Measurements from ENCODE around the gene KTI12. TPM values are rescaled to one million over a fixed set of nuclear protein-coding genes. Genes with fewer than 3 reads are reported as not detected.
A peak's percentile ranks its signal among the peaks of the same experiment; 100 is the strongest.
"Not testable (repeated sequence)": the region's sequence is repeated elsewhere in the genome, so short reads cannot be mapped to it uniquely, and the experiment has no call there.

Gene KTI12
- total and polyA plus RNA-seq, 4 donors = 4.1 to 7.7 (median 5.8) TPM

- H3K9me3 ChIP-seq (ENCODE audit: control insufficient read depth in 4 of 4, low read length in 3 of 4); H3K4me3 ChIP-seq (ENCODE audit: low read depth in 1 of 3, low read length in 3 of 3); DNase-seq (ENCODE audit: low spot score); H3K27ac ChIP-seq (ENCODE audit: low read depth in 1 of 2, low read length in 2 of 2); H3K27me3 ChIP-seq (ENCODE audit: control insufficient read depth in 4 of 4, insufficient read depth in 4 of 4, low read length in 3 of 4); H3K9ac ChIP-seq (ENCODE audit: low read depth in 1 of 2, low read length in 2 of 2): not testable (repeated sequence)
- peak; percentile 66 for TF ChIP-seq TAF1 (conservative IDR thresholded peaks at IDR 0.05)
- H3K36me3 ChIP-seq (ENCODE audit: control insufficient read depth in 4 of 4, insufficient read depth in 3 of 4, low read depth in 1 of 4, low read length in 3 of 4) = peaks cover 0 to 14% (median 8%) of the 10 kb centered on the region in 4 donors
- peaks cover 7 to 34% (median 29%) of the 10 kb centered on the region in 4 donors for H3K4me1 ChIP-seq (ENCODE audit: control insufficient read depth in 4 of 4, insufficient read depth in 4 of 4, low read length in 3 of 4)
- 36% methylated on average over 5 of the region's 5 CpGs for WGBS
These were observed 4.8 kb downstream of the KTI12 start for GRCh38 chr1:52028839-52029238.

- H3K36me3 ChIP-seq (ENCODE audit: control insufficient read depth in 4 of 4, insufficient read depth in 3 of 4, low read depth in 1 of 4, low read length in 3 of 4) = peaks cover 2 to 19% (median 13%) of the 10 kb centered on the region in 4 donors
- H3K27me3 ChIP-seq (ENCODE audit: control insufficient read depth in 4 of 4, insufficient read depth in 4 of 4, low read length in 3 of 4) = no peaks in the 10 kb centered on the region
- peak; percentile 25 for TF ChIP-seq SP1 (IDR thresholded peaks at IDR 0.05)
- TF ChIP-seq, protein P1, sequence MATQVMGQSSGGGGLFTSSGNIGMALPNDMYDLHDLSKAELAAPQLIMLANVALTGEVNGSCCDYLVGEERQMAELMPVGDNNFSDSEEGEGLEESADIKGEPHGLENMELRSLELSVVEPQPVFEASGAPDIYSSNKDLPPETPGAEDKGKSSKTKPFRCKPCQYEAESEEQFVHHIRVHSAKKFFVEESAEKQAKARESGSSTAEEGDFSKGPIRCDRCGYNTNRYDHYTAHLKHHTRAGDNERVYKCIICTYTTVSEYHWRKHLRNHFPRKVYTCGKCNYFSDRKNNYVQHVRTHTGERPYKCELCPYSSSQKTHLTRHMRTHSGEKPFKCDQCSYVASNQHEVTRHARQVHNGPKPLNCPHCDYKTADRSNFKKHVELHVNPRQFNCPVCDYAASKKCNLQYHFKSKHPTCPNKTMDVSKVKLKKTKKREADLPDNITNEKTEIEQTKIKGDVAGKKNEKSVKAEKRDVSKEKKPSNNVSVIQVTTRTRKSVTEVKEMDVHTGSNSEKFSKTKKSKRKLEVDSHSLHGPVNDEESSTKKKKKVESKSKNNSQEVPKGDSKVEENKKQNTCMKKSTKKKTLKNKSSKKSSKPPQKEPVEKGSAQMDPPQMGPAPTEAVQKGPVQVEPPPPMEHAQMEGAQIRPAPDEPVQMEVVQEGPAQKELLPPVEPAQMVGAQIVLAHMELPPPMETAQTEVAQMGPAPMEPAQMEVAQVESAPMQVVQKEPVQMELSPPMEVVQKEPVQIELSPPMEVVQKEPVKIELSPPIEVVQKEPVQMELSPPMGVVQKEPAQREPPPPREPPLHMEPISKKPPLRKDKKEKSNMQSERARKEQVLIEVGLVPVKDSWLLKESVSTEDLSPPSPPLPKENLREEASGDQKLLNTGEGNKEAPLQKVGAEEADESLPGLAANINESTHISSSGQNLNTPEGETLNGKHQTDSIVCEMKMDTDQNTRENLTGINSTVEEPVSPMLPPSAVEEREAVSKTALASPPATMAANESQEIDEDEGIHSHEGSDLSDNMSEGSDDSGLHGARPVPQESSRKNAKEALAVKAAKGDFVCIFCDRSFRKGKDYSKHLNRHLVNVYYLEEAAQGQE (IDR thresholded peaks at IDR 0.05) = no peak
- no peaks in the 10 kb centered on the region for H3K9me3 ChIP-seq (ENCODE audit: control insufficient read depth in 4 of 4, low read length in 3 of 4)
- no peak overlapping the region for H3K27ac ChIP-seq (ENCODE audit: low read depth in 1 of 2, low read length in 2 of 2)
- H3K4me1 ChIP-seq (ENCODE audit: control insufficient read depth in 4 of 4, insufficient read depth in 4 of 4, low read length in 3 of 4) = peaks cover 7 to 34% (median 29%) of the 10 kb centered on the region in 4 donors
- no peak overlapping the region for H3K9ac ChIP-seq (ENCODE audit: low read depth in 1 of 2, low read length in 2 of 2)
- DNase-seq (ENCODE audit: low spot score) = no peak
- H3K4me3 ChIP-seq (ENCODE audit: low read depth in 1 of 3, low read length in 3 of 3) = no peak overlapping the region
- 44% methylated on average over 1 of the region's 1 CpG for WGBS
These were observed 5.3 kb downstream of the KTI12 start for GRCh38 chr1:52028328-52028727.

- Histone ChIP-seq H3K27ac (ENCODE audit: low read depth in 1 of 2, low read length in 2 of 2) (no peak overlapping the region), H3K4me1 (ENCODE audit: control insufficient read depth in 4 of 4, insufficient read depth in 4 of 4, low read length in 3 of 4) (peaks cover 5 to 21% (median 16%) of the 10 kb centered on the region in 4 donors), H3K27me3 (ENCODE audit: control insufficient read depth in 4 of 4, insufficient read depth in 4 of 4, low read length in 3 of 4) (no peaks in the 10 kb centered on the region), H3K36me3 (ENCODE audit: control insufficient read depth in 4 of 4, insufficient read depth in 3 of 4, low read depth in 1 of 4, low read length in 3 of 4) (peaks cover 2 to 35% (median 24%) of the 10 kb centered on the region in 4 donors), H3K4me3 (ENCODE audit: low read depth in 1 of 3, low read length in 3 of 3) (no peak overlapping the region), H3K9ac (ENCODE audit: low read depth in 1 of 2, low read length in 2 of 2) (no peak overlapping the region), H3K9me3 (ENCODE audit: control insufficient read depth in 4 of 4, low read length in 3 of 4) (no peaks in the 10 kb centered on the region)
- DNase-seq (ENCODE audit: low spot score) = no peak
- WGBS = 98% methylated on average over 2 of the region's 2 CpGs
- TF ChIP-seq, protein P2, sequence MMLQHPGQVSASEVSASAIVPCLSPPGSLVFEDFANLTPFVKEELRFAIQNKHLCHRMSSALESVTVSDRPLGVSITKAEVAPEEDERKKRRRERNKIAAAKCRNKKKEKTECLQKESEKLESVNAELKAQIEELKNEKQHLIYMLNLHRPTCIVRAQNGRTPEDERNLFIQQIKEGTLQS (IDR thresholded peaks at IDR 0.05) = no peak
- TF ChIP-seq TAF1 (conservative IDR thresholded peaks at IDR 0.05) = no peak
- TF ChIP-seq, protein P3, sequence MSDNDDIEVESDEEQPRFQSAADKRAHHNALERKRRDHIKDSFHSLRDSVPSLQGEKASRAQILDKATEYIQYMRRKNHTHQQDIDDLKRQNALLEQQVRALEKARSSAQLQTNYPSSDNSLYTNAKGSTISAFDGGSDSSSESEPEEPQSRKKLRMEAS (IDR thresholded peaks at IDR 0.05) = no peak
- TF ChIP-seq, protein P1 (IDR thresholded peaks at IDR 0.05) = no peak
- TF ChIP-seq EGR1 (IDR thresholded peaks at IDR 0.05; ENCODE audit: low read depth in 2 of 2) = no peak
- no peak for TF ChIP-seq RXRA (IDR thresholded peaks at IDR 0.05)
- TF ChIP-seq RAD21 (IDR thresholded peaks at IDR 0.05) = no peak
- no peak for TF ChIP-seq HNF4A (conservative IDR thresholded peaks at IDR 0.05)
- no peak for TF ChIP-seq SP1 (IDR thresholded peaks at IDR 0.05)
- no peak for TF ChIP-seq FOXA1 (IDR thresholded peaks at IDR 0.05)
- TF ChIP-seq, protein P4, sequence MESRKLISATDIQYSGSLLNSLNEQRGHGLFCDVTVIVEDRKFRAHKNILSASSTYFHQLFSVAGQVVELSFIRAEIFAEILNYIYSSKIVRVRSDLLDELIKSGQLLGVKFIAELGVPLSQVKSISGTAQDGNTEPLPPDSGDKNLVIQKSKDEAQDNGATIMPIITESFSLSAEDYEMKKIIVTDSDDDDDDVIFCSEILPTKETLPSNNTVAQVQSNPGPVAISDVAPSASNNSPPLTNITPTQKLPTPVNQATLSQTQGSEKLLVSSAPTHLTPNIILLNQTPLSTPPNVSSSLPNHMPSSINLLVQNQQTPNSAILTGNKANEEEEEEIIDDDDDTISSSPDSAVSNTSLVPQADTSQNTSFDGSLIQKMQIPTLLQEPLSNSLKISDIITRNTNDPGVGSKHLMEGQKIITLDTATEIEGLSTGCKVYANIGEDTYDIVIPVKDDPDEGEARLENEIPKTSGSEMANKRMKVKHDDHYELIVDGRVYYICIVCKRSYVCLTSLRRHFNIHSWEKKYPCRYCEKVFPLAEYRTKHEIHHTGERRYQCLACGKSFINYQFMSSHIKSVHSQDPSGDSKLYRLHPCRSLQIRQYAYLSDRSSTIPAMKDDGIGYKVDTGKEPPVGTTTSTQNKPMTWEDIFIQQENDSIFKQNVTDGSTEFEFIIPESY (IDR thresholded peaks at IDR 0.05) = no peak
- no peak for TF ChIP-seq NR2F2 (IDR thresholded peaks at IDR 0.05)
- TF ChIP-seq, protein P5, sequence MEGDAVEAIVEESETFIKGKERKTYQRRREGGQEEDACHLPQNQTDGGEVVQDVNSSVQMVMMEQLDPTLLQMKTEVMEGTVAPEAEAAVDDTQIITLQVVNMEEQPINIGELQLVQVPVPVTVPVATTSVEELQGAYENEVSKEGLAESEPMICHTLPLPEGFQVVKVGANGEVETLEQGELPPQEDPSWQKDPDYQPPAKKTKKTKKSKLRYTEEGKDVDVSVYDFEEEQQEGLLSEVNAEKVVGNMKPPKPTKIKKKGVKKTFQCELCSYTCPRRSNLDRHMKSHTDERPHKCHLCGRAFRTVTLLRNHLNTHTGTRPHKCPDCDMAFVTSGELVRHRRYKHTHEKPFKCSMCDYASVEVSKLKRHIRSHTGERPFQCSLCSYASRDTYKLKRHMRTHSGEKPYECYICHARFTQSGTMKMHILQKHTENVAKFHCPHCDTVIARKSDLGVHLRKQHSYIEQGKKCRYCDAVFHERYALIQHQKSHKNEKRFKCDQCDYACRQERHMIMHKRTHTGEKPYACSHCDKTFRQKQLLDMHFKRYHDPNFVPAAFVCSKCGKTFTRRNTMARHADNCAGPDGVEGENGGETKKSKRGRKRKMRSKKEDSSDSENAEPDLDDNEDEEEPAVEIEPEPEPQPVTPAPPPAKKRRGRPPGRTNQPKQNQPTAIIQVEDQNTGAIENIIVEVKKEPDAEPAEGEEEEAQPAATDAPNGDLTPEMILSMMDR (IDR thresholded peaks at IDR 0.05; ENCODE audit: low read depth, low read length, missing input control) = no peak
- TF ChIP-seq HNF4G (IDR thresholded peaks at IDR 0.05) = no peak
- TF ChIP-seq YY1 (IDR thresholded peaks at IDR 0.05) = no peak
- TF ChIP-seq JUND (IDR thresholded peaks at IDR 0.05) = no peak
- TF ChIP-seq FOXA2 (IDR thresholded peaks at IDR 0.05) = no peak
These were observed 7.3 kb downstream of the KTI12 start for GRCh38 chr1:52026278-52026677.

All from liver (tissue), 9 donors.